HCT116 (cell line): ENCODE data around the gene ATF7.

Source experiments
- CTCF ChIP-seq, 3 experiments: fragments of 200-600 bp in 1 of 3; sonication (generic) in 1 of 3; IDR thresholded peaks in 2 of 3; conservative IDR thresholded peaks in 1 of 3; 2 replicates each; pipeline ENCODE4 v1.5.1; 2012 to 2017; ENCODE audit warnings: low read depth in 2 of 3, low read length in 2 of 3, antibody characterized with exemption in 1 of 3, borderline replicate concordance in 1 of 3, control low read depth in 1 of 3, mild to moderate bottlenecking in 1 of 3, mixed read lengths in 1 of 3, mixed run types in 1 of 3, moderate library complexity in 1 of 3; ENCODE audit not compliant: insufficient read depth in 1 of 3
- EZH2 ChIP-seq: fragments of 200-600 bp; sonication (generic); IDR thresholded peaks from 2 replicates; pipeline ENCODE4 v1.6.1; 2017; ENCODE audit warnings: antibody characterized with exemption, mixed run types
- EZH2phosphoT487 ChIP-seq: fragments of 200-600 bp; IDR thresholded peaks from 2 replicates; pipeline ENCODE4 v1.6.1; 2018; ENCODE audit warnings: antibody characterized with exemption, borderline replicate concordance
- POLR2A ChIP-seq: IDR thresholded peaks from 2 replicates; pipeline ENCODE4 v1.7.0; 2011; ENCODE audit warnings: borderline replicate concordance; ENCODE audit not compliant: insufficient read depth, insufficient read length; ENCODE audit errors: extremely low read depth
- REST ChIP-seq: IDR thresholded peaks from 2 replicates; pipeline ENCODE4 v1.6.1; 2012; ENCODE audit warnings: low read depth
- SP1 ChIP-seq: IDR thresholded peaks from 2 replicates; pipeline ENCODE4 v1.6.1; 2012; ENCODE audit warnings: low read depth

GRCh38 chr12:53644133-53644532, 18.0 kb upstream of the ATF7 start:
- no peak for TF ChIP-seq EZH2phosphoT487
- no peak for TF ChIP-seq CTCF (IDR thresholded peaks at IDR 0.05 in 2 of 3, conservative IDR thresholded peaks at IDR 0.05 in 1 of 3; ENCODE audit: borderline replicate concordance in 1 of 3, insufficient read depth in 1 of 3, low read depth in 2 of 3, low read length in 2 of 3)
- TF ChIP-seq EZH2 = no peak
- no peak for TF ChIP-seq POLR2A
- no peak for TF ChIP-seq REST
- no peak for TF ChIP-seq SP1
